H1 (cell line): Measurements from ENCODE around the gene PDE4D. TPM values are rescaled to one million over a fixed set of nuclear protein-coding genes. Genes with fewer than 3 reads are reported as not detected.

Source experiments
- CTCF ChIA-PET: fragments of 300-600 bp; sonication (Branson Sonifier 250); formaldehyde crosslinking; loops from one replicate; lab custom pipeline; 2021; ENCODE audit not compliant: partially characterized antibody; lab: Charles Lee
- POLR2A ChIA-PET: fragments of 300-600 bp; sonication (Branson Sonifier 250); formaldehyde crosslinking; loops from one replicate; lab custom pipeline; 2021; ENCODE audit warnings: inconsistent platforms; ENCODE audit not compliant: partially characterized antibody; lab: Charles Lee
- DNase-seq, 2 experiments: peaks; one replicate each; pipeline versions ENCODE4 v3.0.0 to v3.0.0-alpha.2; 2010 to 2022; ENCODE audit warnings: low spot score in 2 of 2, low read depth in 1 of 2, mixed read lengths in 1 of 2
- FAIRE-seq: peaks from 2 replicates; lab custom pipeline; 2011; peaks lifted over from hg19 to GRCh38; lab: Jason Lieb, UNC
- H2AFZ ChIP-seq: 2 replicates; pipeline ENCODE4 v1.8.1; 2012; ENCODE audit warnings: low read length, inconsistent platforms
- H2AK5ac ChIP-seq: 2 replicates; pipeline ENCODE4 v1.6.1; 2013; ENCODE audit warnings: low read depth, low read length
- H2BK120ac ChIP-seq: replicated peaks from 2 replicates; pipeline ENCODE3; 2013; ENCODE audit warnings: low read depth, low read length, inconsistent platforms
- H2BK12ac ChIP-seq: 2 replicates; pipeline ENCODE4 v1.6.1; 2013; ENCODE audit warnings: low read depth, low read length
- H2BK15ac ChIP-seq: 2 replicates; pipeline ENCODE4 v1.6.1; 2013; ENCODE audit warnings: low read length
- H2BK20ac ChIP-seq: 2 replicates; pipeline ENCODE4 v1.6.1; 2013; ENCODE audit warnings: low read length
- H2BK5ac ChIP-seq: 2 replicates; pipeline ENCODE4 v1.6.1; 2013; ENCODE audit warnings: low read depth, low read length
- H3K14ac ChIP-seq: 2 replicates; pipeline ENCODE4 v1.6.1; 2013; ENCODE audit warnings: inconsistent platforms; ENCODE audit not compliant: insufficient read length
- H3K18ac ChIP-seq: 2 replicates; pipeline ENCODE4 v1.6.1; 2013; ENCODE audit warnings: low read length; ENCODE audit errors: extremely low read depth
- H3K23ac ChIP-seq: 2 replicates; pipeline ENCODE4 v1.6.1; 2013; ENCODE audit warnings: inconsistent platforms; ENCODE audit not compliant: insufficient read length
- H3K23me2 ChIP-seq: 2 replicates; pipeline ENCODE4 v1.6.1; 2013; ENCODE audit warnings: low read depth, low read length
- H3K27ac ChIP-seq: 2 replicates; pipeline ENCODE4 v1.6.1; 2011; ENCODE audit warnings: low read depth, low read length, inconsistent platforms
- H3K27me3 ChIP-seq, 4 experiments: replicated peaks in 1 of 4; 1 replicate in 1 of 4; 2 replicates in 3 of 4; pipeline versions ENCODE4 v1.6.1 to v1.8.1; 2011 to 2013; ENCODE audit warnings: low read length in 3 of 4, mild to moderate bottlenecking in 3 of 4, inconsistent platforms in 2 of 4, mixed read lengths in 2 of 4, moderate library complexity in 1 of 4; ENCODE audit not compliant: control insufficient read depth in 3 of 4, insufficient read depth in 3 of 4; ENCODE audit errors: extremely low read depth in 1 of 4
- H3K36me3 ChIP-seq, 4 experiments: 2 replicates each; pipeline versions ENCODE4 v1.6.1 to v1.8.1; 2011 to 2013; ENCODE audit warnings: mild to moderate bottlenecking in 4 of 4, low read length in 3 of 4, moderate library complexity in 2 of 4, control low read depth in 1 of 4, inconsistent platforms in 1 of 4; ENCODE audit not compliant: insufficient read depth in 4 of 4, control insufficient read depth in 2 of 4
- H3K4ac ChIP-seq: replicated peaks from 2 replicates; pipeline ENCODE3; 2013; ENCODE audit warnings: low read length, low read depth, mixed read lengths, inconsistent platforms; ENCODE audit not compliant: insufficient read length
- H3K4me1 ChIP-seq, 4 experiments: replicated peaks in 1 of 4; 1 replicate in 1 of 4; 2 replicates in 3 of 4; pipeline versions ENCODE4 v1.6.1 to v1.8.1; 2011 to 2013; ENCODE audit warnings: low read length in 3 of 4, inconsistent platforms in 2 of 4, mixed read lengths in 1 of 4; ENCODE audit not compliant: insufficient read depth in 4 of 4, control insufficient read depth in 3 of 4
- H3K4me2 ChIP-seq, 2 experiments: 2 replicates each; pipeline versions ENCODE4 v1.6.1 to v1.8.1; 2011 to 2013; ENCODE audit warnings: low read depth in 2 of 2, low read length in 2 of 2, control low read depth in 1 of 2, inconsistent platforms in 1 of 2, mild to moderate bottlenecking in 1 of 2; ENCODE audit not compliant: insufficient read depth in 1 of 2
- H3K4me3 ChIP-seq, 4 experiments: fragments of 200-600, 300-600 bp in 1 of 4; sonication (generic), shearing (Covaris generic), sonication (Bioruptor Twin) in 1 of 4; 2 replicates each; pipeline versions ENCODE4 v1.5.1 to v1.8.1; 2011 to 2016; ENCODE audit warnings: low read length in 4 of 4, low read depth in 3 of 4, control low read depth in 2 of 4, inconsistent platforms in 2 of 4, mild to moderate bottlenecking in 2 of 4, mixed read lengths in 1 of 4, moderate library complexity in 1 of 4; ENCODE audit not compliant: insufficient read depth in 2 of 4; ENCODE audit errors: extremely low read depth in 1 of 4
- H3K56ac ChIP-seq: replicated peaks from 2 replicates; pipeline ENCODE3; 2013; ENCODE audit warnings: low read depth, mild to moderate bottlenecking, mixed read lengths, low read length, inconsistent platforms; ENCODE audit not compliant: insufficient read length
- H3K79me1 ChIP-seq: 2 replicates; pipeline ENCODE4 v1.6.1; 2013; ENCODE audit warnings: low read depth, low read length, control low read depth
- H3K79me2 ChIP-seq, 2 experiments: 2 replicates each; pipeline versions ENCODE4 v1.6.1 to v1.8.1; 2012 to 2013; ENCODE audit warnings: low read length in 2 of 2, mild to moderate bottlenecking in 2 of 2, inconsistent platforms in 1 of 2; ENCODE audit not compliant: insufficient read depth in 2 of 2, control insufficient read depth in 1 of 2
- H3K9ac ChIP-seq, 4 experiments: replicated peaks in 1 of 4; 1 replicate in 1 of 4; 2 replicates in 3 of 4; pipeline versions ENCODE4 v1.6.1 to v1.8.1; 2011 to 2013; ENCODE audit warnings: low read depth in 3 of 4, low read length in 3 of 4, control low read depth in 2 of 4, mild to moderate bottlenecking in 2 of 4, moderate library complexity in 2 of 4, inconsistent platforms in 1 of 4; ENCODE audit errors: extremely low read depth in 1 of 4
- H3K9me3 ChIP-seq, 2 experiments: 2 replicates each; pipeline versions ENCODE4 v1.6.1 to v1.8.1; 2012 to 2013; ENCODE audit warnings: mild to moderate bottlenecking in 2 of 2, moderate library complexity in 2 of 2, control low read depth in 1 of 2, inconsistent platforms in 1 of 2, low read depth in 1 of 2, low read length in 1 of 2, mixed read lengths in 1 of 2; ENCODE audit not compliant: insufficient read depth in 2 of 2
- H4K20me1 ChIP-seq, 2 experiments: replicated peaks in 1 of 2; 2 replicates each; pipeline versions ENCODE3 to v1.8.1; 2011 to 2013; ENCODE audit warnings: inconsistent platforms in 2 of 2, low read length in 2 of 2, mild to moderate bottlenecking in 1 of 2; ENCODE audit not compliant: insufficient read depth in 2 of 2, control insufficient read depth in 1 of 2
- H4K5ac ChIP-seq: 2 replicates; pipeline ENCODE4 v1.6.1; 2013; ENCODE audit warnings: low read length, low read depth, mixed read lengths, inconsistent platforms; ENCODE audit not compliant: insufficient read length
- H4K8ac ChIP-seq: 2 replicates; pipeline ENCODE4 v1.8.0; 2013; ENCODE audit warnings: mild to moderate bottlenecking, moderate library complexity, low read length, inconsistent platforms; ENCODE audit not compliant: insufficient read depth; ENCODE audit errors: extremely low read depth
- H4K91ac ChIP-seq: replicated peaks from 2 replicates; pipeline ENCODE3; 2013; ENCODE audit warnings: low read length, mixed read lengths, inconsistent platforms; ENCODE audit not compliant: insufficient read length
- ASH2L ChIP-seq: fragments of 200-600, 300-600 bp; sonication (generic); IDR thresholded peaks from one replicate; pipeline ENCODE4 v1.7.1; 2017; ENCODE audit warnings: low read length
- EGR1 ChIP-seq: IDR thresholded peaks from 2 replicates; pipeline ENCODE4 v1.6.1; 2011; ENCODE audit warnings: low read depth, low read length, borderline replicate concordance
- EZH2 ChIP-seq: fragments of 200-600 bp; sonication (generic); IDR thresholded peaks from 2 replicates; pipeline ENCODE4 v1.7.1; 2012; ENCODE audit warnings: low read depth, mild to moderate bottlenecking, moderate library complexity, low read length, inconsistent platforms; ENCODE audit not compliant: severe bottlenecking
- KDM1A ChIP-seq: fragments of 200-600, 300-600 bp; sonication (generic); IDR thresholded peaks from 2 replicates; pipeline ENCODE4 v1.7.1; 2016; ENCODE audit warnings: mild to moderate bottlenecking, low read length, borderline replicate concordance
- NRF1 ChIP-seq: IDR thresholded peaks from 2 replicates; pipeline ENCODE4 v1.6.1; 2011; ENCODE audit warnings: mild to moderate bottlenecking, low read depth, low read length, improper control_type of control experiment
- PHF8 ChIP-seq: fragments of 200-600 bp; sonication (generic); conservative IDR thresholded peaks from 2 replicates; pipeline ENCODE4 v1.7.1; 2012; ENCODE audit warnings: low read depth, mild to moderate bottlenecking, inconsistent platforms, low read length, moderate library complexity
- RAD21 ChIP-seq, 2 experiments: IDR thresholded peaks in 1 of 2; conservative IDR thresholded peaks in 1 of 2; 2 replicates each; pipeline ENCODE4 v1.6.1; 2011; ENCODE audit warnings: low read depth in 2 of 2, low read length in 2 of 2, improper control_type of control experiment in 1 of 2, inconsistent platforms in 1 of 2, mild to moderate bottlenecking in 1 of 2, moderate library complexity in 1 of 2
- SP1 ChIP-seq: IDR thresholded peaks from 2 replicates; pipeline ENCODE4 v1.6.1; 2011; ENCODE audit warnings: low read depth, low read length
- SUZ12 ChIP-seq: fragments of 200-600 bp; sonication (generic); IDR thresholded peaks from 2 replicates; pipeline ENCODE4 v1.6.1; 2012; ENCODE audit warnings: mild to moderate bottlenecking, inconsistent platforms, low read length, moderate library complexity, mixed read lengths
- WGBS, 2 experiments: shearing (Covaris generic) in 1 of 2; methylation state at CpG; one replicate each; pipeline versions ENCODE4 v1.1.6 to v1.1.7; 2013 to 2015; ENCODE audit warnings: low lambda C conversion rate in 2 of 2, mixed read lengths in 2 of 2, inconsistent platforms in 1 of 2, low coverage in 1 of 2, missing lambda C conversion rate in 1 of 2; ENCODE audit not compliant: insufficient replicate concordance in 2 of 2, insufficient coverage in 1 of 2, insufficient read length in 1 of 2; ENCODE audit errors: extremely low coverage in 1 of 2, missing lambda C conversion rate in 1 of 2; 5-methylcytosine and 5-hydroxymethylcytosine counted together
- polyA plus RNA-seq, 7 experiments: library from polyadenylated mRNA; depleted of rRNA in 3 of 7; stranded (reverse) in 5 of 7; unstranded in 2 of 7; fragments of >200 nt in 5 of 7; fragments of 200-250 nt in 2 of 7; gene quantifications; 1 replicate in 5 of 7; 2 replicates in 1 of 7; 4 replicates in 1 of 7; pipeline versions ENCODE4 v1.2.1 to v1.2.3, GENCODE V29; 2011 to 2013; ENCODE audit warnings: missing spikeins in 2 of 7, mixed read lengths in 2 of 7
- total RNA-seq: library from RNA; stranded (reverse); fragmentation: NEBNext Ultra II Directional; extraction: Animal tissue kit (Norgen Biotek cat#: 25700); gene quantifications from 2 replicates; pipeline ENCODE4 v1.2.1, GENCODE V29; 2021
- TF ChIP-seq, protein P1 (sequence below), 3 experiments: IDR thresholded peaks; 1 replicate in 2 of 3; 2 replicates in 1 of 3; pipeline versions ENCODE4 v1.5.1 to v1.6.1; 2011; ENCODE audit warnings: low read length in 3 of 3, mild to moderate bottlenecking in 3 of 3, inconsistent platforms in 2 of 3, low read depth in 1 of 3, moderate library complexity in 1 of 3; ENCODE audit not compliant: insufficient read depth in 1 of 3; ENCODE audit errors: control extremely low read depth in 1 of 3

Gene PDE4D
- total and polyA plus RNA-seq, 2 of the 8 experiments (the other 6 are each of a cell fraction or from before 2014, with no cell fraction given), result 2.3 to 3.7 TPM

DNA sequence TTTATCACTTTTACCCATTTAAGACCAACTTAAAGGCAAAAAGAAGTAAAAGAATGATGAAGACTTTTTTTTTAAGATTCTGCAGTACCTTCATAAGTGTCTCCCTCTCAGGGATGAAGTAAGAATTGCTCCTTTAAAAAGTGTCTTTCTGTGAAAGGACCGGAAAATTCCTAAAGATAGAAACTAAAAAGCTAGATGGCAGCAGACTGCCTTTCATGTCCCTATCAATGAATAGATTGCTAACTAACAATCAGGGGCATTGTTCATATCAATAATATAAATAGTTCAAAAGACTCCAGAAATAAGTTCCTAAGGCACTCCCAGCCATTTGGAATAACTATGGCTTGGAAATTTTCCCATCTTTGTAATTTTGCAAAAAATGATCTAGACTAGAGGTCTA, 558.0 kb downstream of the PDE4D start:
- CTCF ChIA-PET, result interaction anchor here (0.6 to 3.5 kb wide), 22 partner anchors 15 to 465 kb away, joined by 3 to 26 read pairs (median 4); no protein-coding TSS in a partner anchor

More for the DNA sequence above, 558.0 kb downstream of the PDE4D start:
- H4K20me1 ChIP-seq, result no peaks in the 10 kb centered on the region
- H3K23me2 ChIP-seq, result no peaks in the 10 kb centered on the region
- H2BK15ac ChIP-seq, result no peak overlapping the region
- H4K91ac ChIP-seq, result no peak overlapping the region
- H3K9me3 ChIP-seq, result no peaks in the 10 kb centered on the region
- H2BK12ac ChIP-seq, result no peak overlapping the region
- 69% methylated on average over 1 of the region's 1 CpG; no CpG with 5 or more reads in 1 of the 2 experiments for WGBS, 2 experiments
- H2AFZ ChIP-seq, result peak overlapping the region; percentile 97
- H3K56ac ChIP-seq, result no peak overlapping the region
- H2BK20ac ChIP-seq, result no peak overlapping the region
- H3K79me2 ChIP-seq, result no peaks in the 10 kb centered on the region
- H3K14ac ChIP-seq, result no peak overlapping the region
- H3K9ac ChIP-seq, result no peak overlapping the region
- no peak overlapping the region for H3K4me3 ChIP-seq
- no peaks in the 10 kb centered on the region for H3K36me3 ChIP-seq
- H3K27me3 ChIP-seq, result no peaks in the 10 kb centered on the region
- no peak overlapping the region for H3K27ac ChIP-seq
- H3K18ac ChIP-seq, result no peak overlapping the region
- no peaks in the 10 kb centered on the region for H3K79me1 ChIP-seq
- POLR2A ChIA-PET, result no interaction called here
- no peak overlapping the region for H4K5ac ChIP-seq
- H2AK5ac ChIP-seq, result no peak overlapping the region
- TF ChIP-seq RAD21 (IDR thresholded peaks at IDR 0.05 in 1 of 2, conservative IDR thresholded peaks at IDR 0.05 in 1 of 2; ENCODE audit: low read depth in 2 of 2, low read length in 2 of 2), result peak; percentile 27 to 32; a peak in 3 of 4 replicates
- no peak for TF ChIP-seq SUZ12
- no peak for TF ChIP-seq SP1
- TF ChIP-seq, protein P1, sequence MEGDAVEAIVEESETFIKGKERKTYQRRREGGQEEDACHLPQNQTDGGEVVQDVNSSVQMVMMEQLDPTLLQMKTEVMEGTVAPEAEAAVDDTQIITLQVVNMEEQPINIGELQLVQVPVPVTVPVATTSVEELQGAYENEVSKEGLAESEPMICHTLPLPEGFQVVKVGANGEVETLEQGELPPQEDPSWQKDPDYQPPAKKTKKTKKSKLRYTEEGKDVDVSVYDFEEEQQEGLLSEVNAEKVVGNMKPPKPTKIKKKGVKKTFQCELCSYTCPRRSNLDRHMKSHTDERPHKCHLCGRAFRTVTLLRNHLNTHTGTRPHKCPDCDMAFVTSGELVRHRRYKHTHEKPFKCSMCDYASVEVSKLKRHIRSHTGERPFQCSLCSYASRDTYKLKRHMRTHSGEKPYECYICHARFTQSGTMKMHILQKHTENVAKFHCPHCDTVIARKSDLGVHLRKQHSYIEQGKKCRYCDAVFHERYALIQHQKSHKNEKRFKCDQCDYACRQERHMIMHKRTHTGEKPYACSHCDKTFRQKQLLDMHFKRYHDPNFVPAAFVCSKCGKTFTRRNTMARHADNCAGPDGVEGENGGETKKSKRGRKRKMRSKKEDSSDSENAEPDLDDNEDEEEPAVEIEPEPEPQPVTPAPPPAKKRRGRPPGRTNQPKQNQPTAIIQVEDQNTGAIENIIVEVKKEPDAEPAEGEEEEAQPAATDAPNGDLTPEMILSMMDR (IDR thresholded peaks at IDR 0.05; ENCODE audit: control extremely low read depth in 1 of 3, insufficient read depth in 1 of 3, low read depth in 1 of 3, low read length in 3 of 3), result peak in 2 of 3 experiments; percentile 33 to 39; a peak in 2 of 4 replicates
- no peak for TF ChIP-seq KDM1A
- no peak for TF ChIP-seq NRF1
- no peak for TF ChIP-seq PHF8
- no peak for TF ChIP-seq EZH2
- no peak for TF ChIP-seq EGR1
- no peak for TF ChIP-seq ASH2L
- TF ChIP-seq, all 59 proteins: peak for 2
- FAIRE-seq (no peak), DNase-seq (no peak)
- H3K4me1 ChIP-seq, result no peaks in the 10 kb centered on the region
- no peak overlapping the region for H3K4ac ChIP-seq
- no peak overlapping the region for H2BK120ac ChIP-seq
- H4K8ac ChIP-seq, result no peak overlapping the region
- H3K23ac ChIP-seq, result no peak overlapping the region
- no peak overlapping the region for H2BK5ac ChIP-seq
- no peak overlapping the region for H3K4me2 ChIP-seq
